Measurements from ENCODE around the gene CDH20. TPM values are rescaled to one million over a fixed set of nuclear protein-coding genes. Genes with fewer than 3 reads are reported as not detected.
A peak's percentile ranks its signal among the peaks of the same experiment; 100 is the strongest.

Gene CDH20
- total RNA-seq, 2 experiments from 2014 or later: 0.05 to 0.09 TPM

- Mint-ChIP-seq H3K9me3 (ENCODE audit: low read depth) (peaks cover 3% of the 10 kb centered on the region), H3K4me3 (no peak overlapping the region), H3K4me1 (no peaks in the 10 kb centered on the region), H3K27me3 (peaks cover 15% of the 10 kb centered on the region), H3K27ac (no peak overlapping the region), H3K36me3 (ENCODE audit: low read depth) (no peaks in the 10 kb centered on the region)
- ATAC-seq (peak; percentile 61), DNase-seq (no peak)
- CTCF ChIA-PET: interaction anchor here (1.2 kb wide), 1 partner anchor 18 kb away, joined by 3 read pairs; no protein-coding TSS in a partner anchor
- intact Hi-C loops (cut with DNase I, micrococcal nuclease): no loop called here
- POLR2A ChIA-PET: no interaction called here
Observed at GRCh38 chr18:61569176-61569892, 236.1 kb downstream of the CDH20 start.

GRCh38 chr18:61570070-61570469, 236.8 kb downstream of the CDH20 start:
- ChIA-PET CTCF (no interaction called here), POLR2A (no interaction called here)
- Mint-ChIP-seq H3K27ac (no peak overlapping the region), H3K4me1 (no peaks in the 10 kb centered on the region), H3K27me3 (peaks cover 13% of the 10 kb centered on the region), H3K4me3 (no peak overlapping the region), H3K36me3 (ENCODE audit: low read depth) (no peaks in the 10 kb centered on the region), H3K9me3 (ENCODE audit: low read depth) (peaks cover 3% of the 10 kb centered on the region)
- no peak for ATAC-seq
- intact Hi-C loops (cut with DNase I, micrococcal nuclease): no loop called here
- DNase-seq: no peak

- ChIA-PET CTCF (no interaction called here), POLR2A (no interaction called here)
- no peaks in the 10 kb centered on the region for H3K4me1 Mint-ChIP-seq
- H3K27me3 Mint-ChIP-seq: peaks cover 22% of the 10 kb centered on the region
- no peak overlapping the region for H3K27ac Mint-ChIP-seq
- ATAC-seq (no peak), DNase-seq (no peak)
- no peaks in the 10 kb centered on the region for H3K36me3 Mint-ChIP-seq (ENCODE audit: low read depth)
- H3K4me3 Mint-ChIP-seq: no peak overlapping the region
- H3K9me3 Mint-ChIP-seq (ENCODE audit: low read depth): peaks cover 3% of the 10 kb centered on the region
- intact Hi-C loops (cut with DNase I, micrococcal nuclease): no loop called here
Observed at GRCh38 chr18:61572084-61572655, 238.9 kb downstream of the CDH20 start.

- H3K4me1 Mint-ChIP-seq: no peaks in the 10 kb centered on the region
- CTCF ChIA-PET: interaction anchor here (1.2 kb wide), 1 partner anchor 9 kb away, joined by 4 read pairs; no protein-coding TSS in a partner anchor
- intact Hi-C loops (cut with DNase I, micrococcal nuclease): no loop called here
- DNase-seq (no peak), ATAC-seq (no peak)
- H3K27me3 Mint-ChIP-seq: peaks cover 23% of the 10 kb centered on the region
- POLR2A ChIA-PET: no interaction called here
- peaks cover 3% of the 10 kb centered on the region for H3K9me3 Mint-ChIP-seq (ENCODE audit: low read depth)
- H3K36me3 Mint-ChIP-seq (ENCODE audit: low read depth): no peaks in the 10 kb centered on the region
- H3K4me3 Mint-ChIP-seq: no peak overlapping the region
- H3K27ac Mint-ChIP-seq: no peak overlapping the region
Observed at GRCh38 chr18:61572871-61573270, 239.6 kb downstream of the CDH20 start.

GRCh38 chr18:61574665-61575064, 241.4 kb downstream of the CDH20 start:
- intact Hi-C loops (cut with DNase I, micrococcal nuclease): no loop called here
- H3K4me1 Mint-ChIP-seq: no peaks in the 10 kb centered on the region
- ATAC-seq (no peak), DNase-seq (no peak)
- peaks cover 3% of the 10 kb centered on the region for H3K9me3 Mint-ChIP-seq (ENCODE audit: low read depth)
- CTCF ChIA-PET: no interaction called here
- H3K27me3 Mint-ChIP-seq: peaks cover 22% of the 10 kb centered on the region
- H3K36me3 Mint-ChIP-seq (ENCODE audit: low read depth): no peaks in the 10 kb centered on the region
- H3K4me3 Mint-ChIP-seq: no peak overlapping the region
- no peak overlapping the region for H3K27ac Mint-ChIP-seq
- POLR2A ChIA-PET: no interaction called here

GRCh38 chr18:61575419-61575818, 242.2 kb downstream of the CDH20 start:
- ChIA-PET POLR2A (no interaction called here), CTCF (no interaction called here)
- no peak for DNase-seq
- no peaks in the 10 kb centered on the region for H3K4me1 Mint-ChIP-seq
- no peak overlapping the region for H3K4me3 Mint-ChIP-seq
- H3K9me3 Mint-ChIP-seq (ENCODE audit: low read depth): peaks cover 3% of the 10 kb centered on the region
- no peak overlapping the region for H3K27ac Mint-ChIP-seq
- H3K36me3 Mint-ChIP-seq (ENCODE audit: low read depth): no peaks in the 10 kb centered on the region
- peaks cover 25% of the 10 kb centered on the region for H3K27me3 Mint-ChIP-seq
- ATAC-seq: no peak
- intact Hi-C loops (cut with DNase I, micrococcal nuclease): no loop called here

- no peak overlapping the region for H3K27ac Mint-ChIP-seq
- POLR2A ChIA-PET: no interaction called here
- no peak for DNase-seq
- CTCF ChIA-PET: interaction anchor here (1.3 kb wide), 1 partner anchor 316 kb away, joined by 3 read pairs; no protein-coding TSS in a partner anchor
- H3K4me3 Mint-ChIP-seq: no peak overlapping the region
- intact Hi-C loops (cut with DNase I, micrococcal nuclease): no loop called here
- H3K9me3 Mint-ChIP-seq (ENCODE audit: low read depth): no peaks in the 10 kb centered on the region
- peaks cover 6% of the 10 kb centered on the region for H3K4me1 Mint-ChIP-seq
- peaks cover 34% of the 10 kb centered on the region for H3K27me3 Mint-ChIP-seq
- ATAC-seq: no peak
- no peaks in the 10 kb centered on the region for H3K36me3 Mint-ChIP-seq (ENCODE audit: low read depth)
Observed at GRCh38 chr18:61578846-61579245, 245.6 kb downstream of the CDH20 start.

GRCh38 chr18:61579581-61579980, 246.4 kb downstream of the CDH20 start:
- no peak overlapping the region for H3K4me3 Mint-ChIP-seq
- ATAC-seq: no peak
- H3K36me3 Mint-ChIP-seq (ENCODE audit: low read depth): no peaks in the 10 kb centered on the region
- H3K9me3 Mint-ChIP-seq (ENCODE audit: low read depth): no peaks in the 10 kb centered on the region
- intact Hi-C loops (cut with DNase I, micrococcal nuclease): no loop called here
- CTCF ChIA-PET: no interaction called here
- no peak for DNase-seq
- no peak overlapping the region for H3K27ac Mint-ChIP-seq
- H3K27me3 Mint-ChIP-seq: peaks cover 34% of the 10 kb centered on the region
- peaks cover 6% of the 10 kb centered on the region for H3K4me1 Mint-ChIP-seq
- POLR2A ChIA-PET: no interaction called here

GRCh38 chr18:61580046-61580445, 246.8 kb downstream of the CDH20 start:
- Mint-ChIP-seq H3K36me3 (ENCODE audit: low read depth) (no peaks in the 10 kb centered on the region), H3K27me3 (peaks cover 34% of the 10 kb centered on the region), H3K27ac (no peak overlapping the region), H3K9me3 (ENCODE audit: low read depth) (no peaks in the 10 kb centered on the region), H3K4me1 (peaks cover 6% of the 10 kb centered on the region), H3K4me3 (no peak overlapping the region)
- CTCF ChIA-PET: no interaction called here
- POLR2A ChIA-PET: no interaction called here
- DNase-seq: no peak
- ATAC-seq: no peak
- intact Hi-C loops (cut with DNase I, micrococcal nuclease): loop anchor here in 1 of 2 experiments (5.0 kb wide), 1 partner anchor 312 kb away; the partner anchor contains the start of gene RNF152

- Mint-ChIP-seq H3K27ac (no peak overlapping the region), H3K4me1 (peaks cover 6% of the 10 kb centered on the region), H3K4me3 (no peak overlapping the region), H3K36me3 (ENCODE audit: low read depth) (no peaks in the 10 kb centered on the region), H3K9me3 (ENCODE audit: low read depth) (no peaks in the 10 kb centered on the region), H3K27me3 (peaks cover 31% of the 10 kb centered on the region)
- CTCF ChIA-PET: interaction anchor here (0.6 to 2.2 kb wide), 16 partner anchors 8 to 557 kb away, joined by 3 to 11 read pairs (median 3); no protein-coding TSS in a partner anchor
- POLR2A ChIA-PET: no interaction called here
- intact Hi-C loops (cut with DNase I, micrococcal nuclease): loop anchor here (1.0 to 5.0 kb wide), 3 partner anchors 311 to 550 kb away; partner anchors contain the start of gene RNF152 (in 1 of the 2)
- DNase-seq: peak; percentile 80
- peak; percentile 78 for ATAC-seq
Observed at GRCh38 chr18:61581578-61582201, 248.5 kb downstream of the CDH20 start.

- Mint-ChIP-seq H3K9me3 (ENCODE audit: low read depth) (no peaks in the 10 kb centered on the region), H3K27me3 (peaks cover 28% of the 10 kb centered on the region), H3K4me3 (no peak overlapping the region), H3K36me3 (ENCODE audit: low read depth) (no peaks in the 10 kb centered on the region), H3K27ac (no peak overlapping the region), H3K4me1 (peaks cover 6% of the 10 kb centered on the region)
- POLR2A ChIA-PET: no interaction called here
- no peak for DNase-seq
- CTCF ChIA-PET: interaction anchor here (0.6 to 2.2 kb wide), 10 partner anchors 9 to 551 kb away, joined by 3 to 11 read pairs (median 3); no protein-coding TSS in a partner anchor
- no peak for ATAC-seq
- intact Hi-C loops (cut with DNase I, micrococcal nuclease): loop anchor here in 1 of 2 experiments (1.0 to 5.0 kb wide), 3 partner anchors 310 to 549 kb away; partner anchors contain the start of gene RNF152
Observed at GRCh38 chr18:61582202-61582710, 249.0 kb downstream of the CDH20 start.

Measured in activated CD4-positive, alpha-beta T cell treated with anti-CD3 and anti-CD28 coated beads for 36 hours (primary cell).